HL-60 (cell line): ENCODE results near the gene PTPRT.

Experiments
- DNase-seq, 2 experiments: peaks; one replicate each; pipeline ENCODE4 v3.0.0-alpha.2; 2010 to 2020; ENCODE audit warnings: low read depth in 1 of 2, low spot score in 1 of 2
- H3K27ac ChIP-seq: fragments of 250-450 bp; sonication (Bioruptor Pico); replicated peaks from 2 replicates; pipeline ENCODE4 v1.5.1; 2020; ENCODE audit warnings: mild to moderate bottlenecking, moderate library complexity
- H3K27me3 ChIP-seq: fragments of 250-450 bp; sonication (Bioruptor Pico); 2 replicates; pipeline ENCODE4 v1.5.1; 2021; ENCODE audit warnings: mild to moderate bottlenecking, moderate library complexity; ENCODE audit not compliant: insufficient read depth, poor library complexity, severe bottlenecking
- H3K4me3 ChIP-seq: replicated peaks from 2 replicates; pipeline ENCODE4 v1.5.1; 2011; ENCODE audit warnings: mild to moderate bottlenecking, control low read depth, low read length; ENCODE audit not compliant: insufficient read depth
- CTCF ChIP-seq: IDR thresholded peaks from one replicate; pipeline ENCODE4 v1.5.1; 2011; ENCODE audit warnings: low read length, control low read depth, inconsistent platforms; ENCODE audit not compliant: insufficient read depth
- GABPA ChIP-seq: IDR thresholded peaks from 2 replicates; pipeline ENCODE4 v1.6.1; 2012; ENCODE audit warnings: low read depth
- POLR2AphosphoS5 ChIP-seq: IDR thresholded peaks from 2 replicates; pipeline ENCODE4 v1.6.1; 2012; ENCODE audit warnings: low read depth
- REST ChIP-seq: IDR thresholded peaks from 2 replicates; pipeline ENCODE4 v1.6.1; 2012; ENCODE audit warnings: low read depth; ENCODE audit not compliant: insufficient replicate concordance
- SPI1 ChIP-seq: IDR thresholded peaks from 2 replicates; pipeline ENCODE4 v1.6.1; 2012; ENCODE audit warnings: low read depth, mild to moderate bottlenecking, borderline replicate concordance

Gene PTPRT

DNA sequence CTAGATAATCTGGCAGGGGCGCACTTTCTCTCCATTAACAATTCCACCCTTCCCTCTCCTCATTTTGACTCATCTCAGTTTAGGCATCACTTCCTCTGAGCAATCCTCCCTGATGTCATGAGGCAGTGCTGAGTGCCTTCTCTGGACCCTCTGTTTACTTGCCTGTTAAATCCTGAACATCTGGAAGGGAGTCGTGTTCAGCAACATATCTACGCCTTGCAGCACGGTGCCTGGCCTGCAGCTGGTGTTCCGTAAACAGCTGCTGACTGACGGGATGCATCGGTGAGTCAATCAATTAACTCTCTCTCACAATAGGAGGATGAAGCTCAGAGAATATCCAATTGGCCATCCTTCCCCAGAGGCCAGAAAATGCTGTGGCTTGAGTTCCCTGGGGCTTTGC is 613.5 kb downstream of the PTPRT start:
- no peak overlapping the region for H3K27ac ChIP-seq
- no peak for DNase-seq
- H3K4me3 ChIP-seq, result no peak overlapping the region
- TF ChIP-seq SPI1 (no peak), GABPA (no peak), REST (no peak), CTCF (no peak), POLR2AphosphoS5 (no peak)
- no peaks in the 10 kb centered on the region for H3K27me3 ChIP-seq

DNA sequence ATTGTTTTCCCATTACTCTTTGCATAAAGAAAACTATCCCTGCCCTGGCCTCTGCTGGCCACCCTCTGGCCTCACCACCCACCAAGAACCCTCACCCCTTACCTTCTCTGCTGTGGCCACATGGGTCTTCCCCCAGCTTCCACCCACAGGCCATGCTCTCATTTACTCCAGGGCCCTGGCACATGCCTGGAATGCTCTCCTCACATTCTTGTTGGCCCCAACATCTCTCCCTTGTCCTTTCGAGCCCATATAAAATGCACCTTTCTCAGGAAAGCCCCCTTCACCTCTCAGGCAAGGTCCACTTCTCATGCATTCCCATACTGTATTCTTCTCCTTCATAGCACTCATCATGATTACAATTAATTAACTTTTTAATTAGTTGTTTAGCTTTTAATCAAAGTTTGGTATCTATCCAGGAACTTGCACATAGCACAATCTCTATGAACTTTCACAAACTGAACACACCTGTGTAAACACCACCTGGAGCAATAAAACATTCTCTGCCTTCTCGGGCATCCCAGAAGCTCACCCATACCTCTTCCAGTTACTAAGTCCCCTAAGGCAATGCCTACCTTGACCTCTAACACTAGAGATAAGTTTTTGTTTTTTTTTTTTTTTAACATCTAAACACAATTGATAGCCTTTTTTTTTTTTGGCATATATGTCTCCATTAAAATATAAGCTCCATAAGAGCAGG is 617.2 kb downstream of the PTPRT start:
- H3K27me3 ChIP-seq, result no peaks in the 10 kb centered on the region
- H3K27ac ChIP-seq, result no peak overlapping the region
- TF ChIP-seq REST, result no peak
- no peak for TF ChIP-seq GABPA
- no peak for TF ChIP-seq CTCF
- no peak for TF ChIP-seq POLR2AphosphoS5
- TF ChIP-seq SPI1, result no peak
- DNase-seq, result no peak
- no peak overlapping the region for H3K4me3 ChIP-seq

DNA sequence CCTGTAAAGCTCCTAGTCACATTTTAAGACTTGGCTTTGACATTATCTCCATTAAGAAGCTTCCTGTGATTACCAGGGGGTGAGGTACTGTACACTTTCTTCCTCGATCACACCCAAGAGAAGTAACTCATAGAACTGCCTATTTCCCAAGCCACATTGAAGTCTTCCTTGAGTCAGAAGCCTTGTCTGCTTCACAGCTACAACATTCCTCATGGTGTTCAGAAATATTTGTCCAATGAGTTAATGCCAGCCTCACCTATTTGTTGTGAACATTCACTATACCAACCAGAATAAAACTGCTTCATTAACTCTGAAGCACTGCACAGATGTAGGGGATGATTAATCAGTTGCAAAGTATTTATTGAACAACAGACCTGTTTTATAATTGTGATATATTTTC is 622.3 kb downstream of the PTPRT start:
- Histone ChIP-seq H3K4me3 (no peak overlapping the region), H3K27ac (no peak overlapping the region), H3K27me3 (no peaks in the 10 kb centered on the region)
- TF ChIP-seq CTCF (no peak), SPI1 (no peak), REST (no peak), GABPA (no peak), POLR2AphosphoS5 (no peak)
- no peak for DNase-seq
